HepG2 (cell line): ENCODE measurements around the gene GJD3. TPM values are rescaled to one million over a fixed set of nuclear protein-coding genes. Genes with fewer than 3 reads are reported as not detected.
A peak's percentile ranks its signal among the peaks of the same experiment; 100 is the strongest.

Experiments used
- ARNTL ChIP-seq: sonication (generic); formaldehyde crosslinking; IDR thresholded peaks from 2 replicates; pipeline ENCODE4 v1.4.0; 2020; ENCODE audit warnings: mild to moderate bottlenecking, missing genetic modification reagents
- CBFB ChIP-seq: sonication (generic); formaldehyde crosslinking; IDR thresholded peaks from 2 replicates; pipeline ENCODE4 v1.4.0; 2020; ENCODE audit warnings: missing genetic modification reagents
- DMAP1 ChIP-seq: IDR thresholded peaks from 2 replicates; pipeline ENCODE4 v1.6.1; 2016
- FIP1L1 ChIP-seq: fragments of 200-400 bp; formaldehyde crosslinking; IDR thresholded peaks from 2 replicates; pipeline ENCODE4 v1.6.1; 2018; ENCODE audit warnings: low read depth, mild to moderate bottlenecking, low read length, moderate library complexity, borderline replicate concordance; ENCODE audit not compliant: insufficient read depth
- GATAD2A ChIP-seq: IDR thresholded peaks from 2 replicates; pipeline ENCODE4 v1.6.1; 2016
- KLF12 ChIP-seq: sonication (generic); formaldehyde crosslinking; IDR thresholded peaks from 2 replicates; pipeline ENCODE4 v1.4.0; 2020; ENCODE audit warnings: missing genetic modification reagents, borderline replicate concordance
- MEIS2 ChIP-seq: sonication (generic); formaldehyde crosslinking; IDR thresholded peaks from 2 replicates; pipeline ENCODE4 v1.9.0; 2021; ENCODE audit warnings: mild to moderate bottlenecking, missing genetic modification reagents
- PCBP2 ChIP-seq: fragments of 200-400 bp; formaldehyde crosslinking; optimal IDR thresholded peaks from 2 replicates; pipeline ENCODE3; 2018; ENCODE audit warnings: low read length, low read depth; ENCODE audit not compliant: poor library complexity, severe bottlenecking
- SALL2 ChIP-seq: sonication (generic); formaldehyde crosslinking; IDR thresholded peaks from 2 replicates; pipeline ENCODE4 v1.8.1; 2023; ENCODE audit warnings: mild to moderate bottlenecking, missing genetic modification reagents, inconsistent platforms
- ZFP36L1 ChIP-seq: sonication (generic); formaldehyde crosslinking; IDR thresholded peaks from 2 replicates; pipeline ENCODE4 v1.8.0; 2022; ENCODE audit warnings: mild to moderate bottlenecking, missing genetic modification reagents, moderate library complexity
- ZNF234 ChIP-seq: sonication (generic); formaldehyde crosslinking; conservative IDR thresholded peaks from 2 replicates; pipeline ENCODE4 v1.5.1; 2020; ENCODE audit warnings: mild to moderate bottlenecking, missing genetic modification reagents
- ZNF264 ChIP-seq: sonication (generic); formaldehyde crosslinking; IDR thresholded peaks from 2 replicates; pipeline ENCODE4 v1.4.0; 2020; ENCODE audit warnings: missing genetic modification reagents
- ZNF556 ChIP-seq: sonication (generic); formaldehyde crosslinking; IDR thresholded peaks from 2 replicates; pipeline ENCODE4 v1.4.0; 2020; ENCODE audit warnings: mild to moderate bottlenecking, missing genetic modification reagents, borderline replicate concordance
- ZSCAN9 ChIP-seq: IDR thresholded peaks from 2 replicates; pipeline ENCODE4 v1.6.1; 2016; ENCODE audit warnings: borderline replicate concordance
- polyA plus RNA-seq, 8 experiments: library from polyadenylated mRNA; depleted of rRNA in 3 of 8; stranded (reverse) in 7 of 8; unstranded in 1 of 8; fragments of >200 nt; fragmentation: Illumina TruSeq in 4 of 8; extraction: Trizol in 4 of 8; gene quantifications; 2 replicates each; pipeline versions ENCODE4 v1.2.1 to v1.2.3, GENCODE V29; 2011 to 2016; ENCODE audit warnings: low read depth in 4 of 8, missing spikeins in 1 of 8, mixed read lengths in 1 of 8; ENCODE audit not compliant: insufficient read depth in 1 of 8
- total RNA-seq, 5 experiments: library from RNA; depleted of rRNA; stranded (reverse); fragments of >200 nt; fragmentation: Illumina TruSeq; extraction: Trizol; gene quantifications; 2 replicates each; pipeline ENCODE4 v1.2.3, GENCODE V29; 2016; ENCODE audit warnings: low read depth in 1 of 5
- TF ChIP-seq, protein P1 (sequence below): sonication (generic); formaldehyde crosslinking; IDR thresholded peaks from 2 replicates; pipeline ENCODE4 v1.5.0; 2020; ENCODE audit warnings: missing genetic modification reagents
- TF ChIP-seq, protein P2 (sequence below): sonication (generic); formaldehyde crosslinking; IDR thresholded peaks from 2 replicates; pipeline ENCODE4 v1.4.0; 2020; ENCODE audit warnings: missing genetic modification reagents; ENCODE audit errors: not compliant biosample characterization
- TF ChIP-seq, protein P3 (sequence below): sonication (generic); formaldehyde crosslinking; IDR thresholded peaks from 2 replicates; pipeline ENCODE4 v1.4.0; 2020; ENCODE audit warnings: missing genetic modification reagents, mild to moderate bottlenecking, borderline replicate concordance
- TF ChIP-seq, protein P4 (sequence below): conservative IDR thresholded peaks from 2 replicates; pipeline ENCODE4 v1.6.1; 2018; ENCODE audit warnings: missing genetic modification reagents
- TF ChIP-seq, protein P5 (sequence below): sonication (generic); formaldehyde crosslinking; IDR thresholded peaks from 2 replicates; pipeline ENCODE4 v1.4.0; 2020; ENCODE audit warnings: mild to moderate bottlenecking, missing genetic modification reagents
- TF ChIP-seq, protein P6 (sequence below): IDR thresholded peaks from 2 replicates; pipeline ENCODE4 v1.6.1; 2016; ENCODE audit warnings: missing compliant biosample characterization, missing genetic modification reagents, borderline replicate concordance
- TF ChIP-seq, protein P7 (sequence below): sonication (generic); formaldehyde crosslinking; IDR thresholded peaks from 2 replicates; pipeline ENCODE4 v1.5.1; 2020; ENCODE audit warnings: mild to moderate bottlenecking, moderate library complexity, missing genetic modification reagents

GJD3 gene
- total and polyA plus RNA-seq, 2 of the 13 experiments (the other 11 are each of a cell fraction or from before 2014, with no cell fraction given): not detected

DNA sequence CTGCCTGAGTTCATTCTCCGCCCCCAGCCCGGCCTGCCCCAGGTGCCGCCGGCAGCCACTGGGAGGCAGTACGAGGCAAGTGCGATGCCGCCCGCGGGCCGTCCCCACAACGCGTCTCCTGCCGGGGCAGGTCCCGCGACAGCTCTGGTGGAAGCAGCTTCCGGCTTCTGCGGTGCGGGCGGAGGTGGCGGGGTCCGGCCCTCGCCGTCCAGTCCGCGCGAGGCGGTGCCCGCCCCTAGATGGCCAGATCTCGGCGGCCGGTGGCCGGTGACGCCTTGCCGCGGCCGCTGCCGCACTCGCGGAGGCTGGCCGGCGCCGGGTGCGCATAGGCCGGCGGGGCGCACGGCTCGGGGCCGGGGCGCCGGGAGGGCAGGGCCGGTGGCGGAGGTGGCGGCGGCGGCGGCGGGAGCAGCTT is 1.8 kb downstream of the GJD3 start (continued):
- TF ChIP-seq, protein P1, sequence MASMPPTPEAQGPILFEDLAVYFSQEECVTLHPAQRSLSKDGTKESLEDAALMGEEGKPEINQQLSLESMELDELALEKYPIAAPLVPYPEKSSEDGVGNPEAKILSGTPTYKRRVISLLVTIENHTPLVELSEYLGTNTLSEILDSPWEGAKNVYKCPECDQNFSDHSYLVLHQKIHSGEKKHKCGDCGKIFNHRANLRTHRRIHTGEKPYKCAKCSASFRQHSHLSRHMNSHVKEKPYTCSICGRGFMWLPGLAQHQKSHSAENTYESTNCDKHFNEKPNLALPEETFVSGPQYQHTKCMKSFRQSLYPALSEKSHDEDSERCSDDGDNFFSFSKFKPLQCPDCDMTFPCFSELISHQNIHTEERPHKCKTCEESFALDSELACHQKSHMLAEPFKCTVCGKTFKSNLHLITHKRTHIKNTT (CRISPR knock-in tag): no peak
- TF ChIP-seq, protein P2, sequence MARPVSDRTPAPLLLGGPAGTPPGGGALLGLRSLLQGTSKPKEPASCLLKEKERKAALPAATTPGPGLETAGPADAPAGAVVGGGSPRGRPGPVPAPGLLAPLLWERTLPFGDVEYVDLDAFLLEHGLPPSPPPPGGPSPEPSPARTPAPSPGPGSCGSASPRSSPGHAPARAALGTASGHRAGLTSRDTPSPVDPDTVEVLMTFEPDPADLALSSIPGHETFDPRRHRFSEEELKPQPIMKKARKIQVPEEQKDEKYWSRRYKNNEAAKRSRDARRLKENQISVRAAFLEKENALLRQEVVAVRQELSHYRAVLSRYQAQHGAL (CRISPR knock-in tag): peak; percentile 69
- TF ChIP-seq ARNTL (peak; percentile 60; the same call in 1 of the 2 replicates), GATAD2A (peak; percentile 82), FIP1L1 (no peak), ZFP36L1 (CRISPR knock-in tag) (no peak), ZNF556 (CRISPR knock-in tag) (peak; percentile 75; the same call in 1 of the 2 replicates), SALL2 (CRISPR knock-in tag) (peak; percentile 95), ZNF264 (CRISPR knock-in tag) (peak; percentile 57; the same call in 1 of the 2 replicates), MEIS2 (CRISPR knock-in tag) (peak; percentile 88), DMAP1 (peak; percentile 79; the same call in 1 of the 2 replicates), PCBP2 (no peak), CBFB (CRISPR knock-in tag) (peak; percentile 95), KLF12 (CRISPR knock-in tag) (peak; percentile 85; the same call in 1 of the 2 replicates), ZNF234 (CRISPR knock-in tag) (no peak), ZSCAN9 (peak; percentile 90)
- TF ChIP-seq, protein P3, sequence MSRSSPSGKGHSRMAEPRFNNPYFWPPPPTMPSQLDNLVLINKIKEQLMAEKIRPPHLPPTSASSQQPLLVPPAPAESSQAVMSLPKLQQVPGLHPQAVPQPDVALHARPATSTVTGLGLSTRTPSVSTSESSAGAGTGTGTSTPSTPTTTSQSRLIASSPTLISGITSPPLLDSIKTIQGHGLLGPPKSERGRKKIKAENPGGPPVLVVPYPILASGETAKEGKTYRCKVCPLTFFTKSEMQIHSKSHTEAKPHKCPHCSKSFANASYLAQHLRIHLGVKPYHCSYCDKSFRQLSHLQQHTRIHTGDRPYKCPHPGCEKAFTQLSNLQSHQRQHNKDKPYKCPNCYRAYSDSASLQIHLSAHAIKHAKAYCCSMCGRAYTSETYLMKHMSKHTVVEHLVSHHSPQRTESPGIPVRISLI (CRISPR knock-in tag): no peak
- TF ChIP-seq, protein P4, sequence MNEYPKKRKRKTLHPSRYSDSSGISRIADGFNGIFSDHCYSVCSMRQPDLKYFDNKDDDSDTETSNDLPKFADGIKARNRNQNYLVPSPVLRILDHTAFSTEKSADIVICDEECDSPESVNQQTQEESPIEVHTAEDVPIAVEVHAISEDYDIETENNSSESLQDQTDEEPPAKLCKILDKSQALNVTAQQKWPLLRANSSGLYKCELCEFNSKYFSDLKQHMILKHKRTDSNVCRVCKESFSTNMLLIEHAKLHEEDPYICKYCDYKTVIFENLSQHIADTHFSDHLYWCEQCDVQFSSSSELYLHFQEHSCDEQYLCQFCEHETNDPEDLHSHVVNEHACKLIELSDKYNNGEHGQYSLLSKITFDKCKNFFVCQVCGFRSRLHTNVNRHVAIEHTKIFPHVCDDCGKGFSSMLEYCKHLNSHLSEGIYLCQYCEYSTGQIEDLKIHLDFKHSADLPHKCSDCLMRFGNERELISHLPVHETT (CRISPR knock-in tag): peak; percentile 89
- TF ChIP-seq, protein P5, sequence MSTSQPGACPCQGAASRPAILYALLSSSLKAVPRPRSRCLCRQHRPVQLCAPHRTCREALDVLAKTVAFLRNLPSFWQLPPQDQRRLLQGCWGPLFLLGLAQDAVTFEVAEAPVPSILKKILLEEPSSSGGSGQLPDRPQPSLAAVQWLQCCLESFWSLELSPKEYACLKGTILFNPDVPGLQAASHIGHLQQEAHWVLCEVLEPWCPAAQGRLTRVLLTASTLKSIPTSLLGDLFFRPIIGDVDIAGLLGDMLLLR (CRISPR knock-in tag): peak; percentile 93; the same call in 1 of the 2 replicates
- TF ChIP-seq, protein P6, sequence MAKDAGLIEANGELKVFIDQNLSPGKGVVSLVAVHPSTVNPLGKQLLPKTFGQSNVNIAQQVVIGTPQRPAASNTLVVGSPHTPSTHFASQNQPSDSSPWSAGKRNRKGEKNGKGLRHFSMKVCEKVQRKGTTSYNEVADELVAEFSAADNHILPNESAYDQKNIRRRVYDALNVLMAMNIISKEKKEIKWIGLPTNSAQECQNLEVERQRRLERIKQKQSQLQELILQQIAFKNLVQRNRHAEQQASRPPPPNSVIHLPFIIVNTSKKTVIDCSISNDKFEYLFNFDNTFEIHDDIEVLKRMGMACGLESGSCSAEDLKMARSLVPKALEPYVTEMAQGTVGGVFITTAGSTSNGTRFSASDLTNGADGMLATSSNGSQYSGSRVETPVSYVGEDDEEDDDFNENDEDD (CRISPR knock-in tag): peak; percentile 97
- TF ChIP-seq, protein P7, sequence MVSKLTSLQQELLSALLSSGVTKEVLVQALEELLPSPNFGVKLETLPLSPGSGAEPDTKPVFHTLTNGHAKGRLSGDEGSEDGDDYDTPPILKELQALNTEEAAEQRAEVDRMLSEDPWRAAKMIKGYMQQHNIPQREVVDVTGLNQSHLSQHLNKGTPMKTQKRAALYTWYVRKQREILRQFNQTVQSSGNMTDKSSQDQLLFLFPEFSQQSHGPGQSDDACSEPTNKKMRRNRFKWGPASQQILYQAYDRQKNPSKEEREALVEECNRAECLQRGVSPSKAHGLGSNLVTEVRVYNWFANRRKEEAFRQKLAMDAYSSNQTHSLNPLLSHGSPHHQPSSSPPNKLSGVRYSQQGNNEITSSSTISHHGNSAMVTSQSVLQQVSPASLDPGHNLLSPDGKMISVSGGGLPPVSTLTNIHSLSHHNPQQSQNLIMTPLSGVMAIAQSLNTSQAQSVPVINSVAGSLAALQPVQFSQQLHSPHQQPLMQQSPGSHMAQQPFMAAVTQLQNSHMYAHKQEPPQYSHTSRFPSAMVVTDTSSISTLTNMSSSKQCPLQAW: 0 out of 2 replicates have a peak, but pooled peaks have one; percentile 48
